HUES6 (cell line): ENCODE data around the gene TEX19.
"Not testable (repeated sequence)": the region's sequence is repeated elsewhere in the genome, so short reads cannot be mapped to it uniquely, and the experiment has no call there.

Experiments
- H3K27ac ChIP-seq: 2 replicates; pipeline ENCODE4 v1.7.0; 2013; ENCODE audit warnings: low read depth, mild to moderate bottlenecking, low read length, inconsistent platforms
- H3K27me3 ChIP-seq: 2 replicates; pipeline ENCODE4 v1.6.1; 2013; ENCODE audit warnings: low read length; ENCODE audit not compliant: control insufficient read depth, insufficient read depth
- H3K36me3 ChIP-seq: 2 replicates; pipeline ENCODE4 v1.6.1; 2013; ENCODE audit warnings: low read length; ENCODE audit not compliant: control insufficient read depth, insufficient read depth
- H3K4me1 ChIP-seq: 2 replicates; pipeline ENCODE4 v1.6.1; 2013; ENCODE audit warnings: low read length; ENCODE audit not compliant: control insufficient read depth, insufficient read depth
- H3K4me3 ChIP-seq: 2 replicates; pipeline ENCODE4 v1.5.1; 2013; ENCODE audit warnings: low read depth, low read length
- H3K9ac ChIP-seq: one replicate; pipeline ENCODE4 v1.6.1; 2013; ENCODE audit warnings: mild to moderate bottlenecking, low read length
- H3K9me3 ChIP-seq: 2 replicates; pipeline ENCODE4 v1.6.1; 2013; ENCODE audit warnings: low read depth, low read length; ENCODE audit not compliant: control insufficient read depth, insufficient read depth

Gene TEX19

GRCh38 chr17:82342361-82343079 lies 16.5 kb upstream of the TEX19 start:
- Histone ChIP-seq H3K9me3 (0 out of 2 replicates have a peak, but pooled peaks cover 3% of the 10 kb centered on the region), H3K9ac (no peak overlapping the region), H3K4me1 (peaks cover 11% of the 10 kb centered on the region)

GRCh38 chr17:82343560-82343959 lies 15.5 kb upstream of the TEX19 start:
- Histone ChIP-seq H3K4me1 (peaks cover 11% of the 10 kb centered on the region), H3K9me3 (0 out of 2 replicates have a peak, but pooled peaks cover 3% of the 10 kb centered on the region), H3K9ac (no peak overlapping the region), H3K27me3 (0 out of 2 replicates have a peak, but pooled peaks cover 5% of the 10 kb centered on the region), H3K4me3 (no peak overlapping the region), H3K36me3 (no peaks in the 10 kb centered on the region), H3K27ac (no peak overlapping the region)

More at GRCh38 chr17:82342361-82343079, 16.5 kb upstream of the TEX19 start:
- Histone ChIP-seq H3K36me3 (no peaks in the 10 kb centered on the region), H3K27me3 (0 out of 2 replicates have a peak, but pooled peaks cover 5% of the 10 kb centered on the region), H3K27ac (no peak overlapping the region), H3K4me3 (no peak overlapping the region)

- 0 out of 2 replicates have a peak, but pooled peaks cover 3% of the 10 kb centered on the region for H3K9me3 ChIP-seq
- no peak overlapping the region for H3K4me3 ChIP-seq
- H3K9ac ChIP-seq: no peak overlapping the region
- H3K27me3 ChIP-seq: 0 out of 2 replicates have a peak, but pooled peaks cover 3% of the 10 kb centered on the region
- peaks cover 8% of the 10 kb centered on the region for H3K4me1 ChIP-seq
- H3K36me3 ChIP-seq: no peaks in the 10 kb centered on the region
- H3K27ac ChIP-seq: no peak overlapping the region
Measured at GRCh38 chr17:82344175-82344907, 14.7 kb upstream of the TEX19 start.

- Histone ChIP-seq H3K9me3 (0 out of 2 replicates have a peak, but pooled peaks cover 3% of the 10 kb centered on the region), H3K27ac (no peak overlapping the region), H3K4me1 (peaks cover 7% of the 10 kb centered on the region)
Measured at GRCh38 chr17:82345151-82345976, 13.7 kb upstream of the TEX19 start.

GRCh38 chr17:82346342-82347300 lies 12.4 kb upstream of the TEX19 start:
- Histone ChIP-seq H3K36me3 (no peaks in the 10 kb centered on the region), H3K4me3 (no peak overlapping the region), H3K27ac (no peak overlapping the region), H3K9me3 (0 out of 2 replicates have a peak, but pooled peaks cover 3% of the 10 kb centered on the region), H3K9ac (no peak overlapping the region), H3K4me1 (peaks cover 7% of the 10 kb centered on the region), H3K27me3 (no peaks in the 10 kb centered on the region)

More at GRCh38 chr17:82345151-82345976, 13.7 kb upstream of the TEX19 start:
- no peaks in the 10 kb centered on the region for H3K36me3 ChIP-seq
- H3K4me3 ChIP-seq: no peak overlapping the region
- H3K27me3 ChIP-seq: no peaks in the 10 kb centered on the region
- no peak overlapping the region for H3K9ac ChIP-seq

GRCh38 chr17:82347994-82348393 lies 11.1 kb upstream of the TEX19 start:
- not testable (repeated sequence) for H3K27ac ChIP-seq, H3K9me3 ChIP-seq, H3K9ac ChIP-seq, H3K4me1 ChIP-seq, H3K4me3 ChIP-seq, H3K27me3 ChIP-seq, H3K36me3 ChIP-seq

- Histone ChIP-seq H3K27me3 (no peaks in the 10 kb centered on the region), H3K27ac (no peak overlapping the region), H3K36me3 (no peaks in the 10 kb centered on the region), H3K9me3 (no peaks in the 10 kb centered on the region), H3K4me3 (no peak overlapping the region), H3K4me1 (peaks cover 7% of the 10 kb centered on the region), H3K9ac (no peak overlapping the region)
Measured at GRCh38 chr17:82348434-82348833, 10.6 kb upstream of the TEX19 start.

- Histone ChIP-seq H3K9ac (no peak overlapping the region), H3K9me3 (no peaks in the 10 kb centered on the region), H3K36me3 (no peaks in the 10 kb centered on the region), H3K4me1 (peaks cover 7% of the 10 kb centered on the region), H3K27ac (no peak overlapping the region), H3K27me3 (no peaks in the 10 kb centered on the region), H3K4me3 (no peak overlapping the region)
Measured at GRCh38 chr17:82348866-82349265, 10.2 kb upstream of the TEX19 start.

- Histone ChIP-seq H3K9me3 (no peaks in the 10 kb centered on the region), H3K4me3 (no peak overlapping the region), H3K9ac (no peak overlapping the region), H3K27me3 (no peaks in the 10 kb centered on the region), H3K36me3 (no peaks in the 10 kb centered on the region), H3K27ac (no peak overlapping the region), H3K4me1 (peaks cover 7% of the 10 kb centered on the region)
Measured at GRCh38 chr17:82349287-82349701, 9.8 kb upstream of the TEX19 start.
